Mesodermal cell (in vitro differentiated cells): ENCODE measurements around the gene PRKAR1B.
"Not testable (repeated sequence)": the region's sequence is repeated elsewhere in the genome, so short reads cannot be mapped to it uniquely, and the experiment has no call there.

ENCODE experiments used
- H3K27ac ChIP-seq: 2 replicates; pipeline ENCODE4 v1.7.0; 2013; ENCODE audit warnings: mild to moderate bottlenecking, low read depth, low read length, moderate library complexity; ENCODE audit not compliant: severe bottlenecking
- H3K36me3 ChIP-seq: 2 replicates; pipeline ENCODE4 v1.7.1; 2013; ENCODE audit warnings: mild to moderate bottlenecking, low read length, moderate library complexity; ENCODE audit not compliant: control insufficient read depth, insufficient read depth
- H3K4me1 ChIP-seq: one replicate; pipeline ENCODE4 v1.7.1; 2013; ENCODE audit warnings: mild to moderate bottlenecking, low read length; ENCODE audit not compliant: insufficient read depth, control insufficient read depth, poor library complexity, severe bottlenecking
- H3K4me3 ChIP-seq: 2 replicates; pipeline ENCODE4 v1.7.0; 2013; ENCODE audit warnings: low read length, control low read depth, mild to moderate bottlenecking; ENCODE audit not compliant: insufficient read depth, poor library complexity, severe bottlenecking; ENCODE audit errors: extremely low read depth
- H3K9me3 ChIP-seq: 2 replicates; pipeline ENCODE4 v1.7.1; 2013; ENCODE audit warnings: mild to moderate bottlenecking, low read length, moderate library complexity; ENCODE audit not compliant: control insufficient read depth
- WGBS, 2 experiments: methylation state at CpG; one replicate each; pipeline ENCODE4 v1.1.5; 2013; ENCODE audit warnings: missing lambda C conversion rate in 2 of 2; ENCODE audit not compliant: insufficient coverage in 2 of 2; 5-methylcytosine and 5-hydroxymethylcytosine counted together

Gene PRKAR1B

DNA sequence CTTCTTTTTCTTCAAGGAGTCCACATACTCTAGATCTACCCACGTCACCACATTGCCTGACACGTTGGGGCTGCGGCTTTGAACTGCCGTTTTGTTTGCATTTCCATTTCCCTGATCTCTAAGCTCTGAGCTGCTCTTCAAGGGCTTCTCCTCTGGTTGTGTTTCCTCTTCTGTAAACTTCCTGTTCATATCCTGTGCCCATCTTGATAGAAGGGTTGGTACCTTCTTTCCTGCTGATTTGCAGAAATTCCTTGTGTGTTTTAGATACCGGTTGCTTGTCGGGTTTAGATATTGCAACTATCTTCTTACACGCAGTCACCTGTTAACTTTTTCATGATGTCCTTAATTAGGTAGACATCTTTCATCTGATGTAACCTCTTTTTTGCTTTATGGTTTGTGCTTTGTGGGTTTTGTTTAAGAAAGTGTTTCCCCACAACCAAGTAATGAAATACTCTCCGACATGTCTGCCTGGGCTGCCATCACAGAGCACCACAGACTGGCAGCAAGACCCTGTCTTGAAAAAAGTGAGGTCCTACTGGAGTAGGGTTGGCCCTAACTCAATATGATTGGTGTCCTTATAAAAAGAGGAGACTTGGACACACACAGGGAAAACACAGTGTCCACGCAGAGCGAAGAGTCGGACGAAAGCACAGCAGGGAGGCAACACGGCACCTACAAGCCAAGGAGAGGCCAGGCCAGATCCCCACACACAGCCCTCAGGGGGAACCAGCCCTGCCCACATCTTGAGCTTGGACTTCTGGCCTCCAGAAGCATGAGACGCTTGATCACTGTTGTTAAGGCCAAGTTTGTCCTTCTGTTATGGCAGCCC, 108.3 kb downstream of the PRKAR1B start:
- Histone ChIP-seq H3K4me3 (no peak overlapping the region), H3K27ac (no peak overlapping the region), H3K9me3 (peaks cover 26% of the 10 kb centered on the region), H3K4me1 (peaks cover 8% of the 10 kb centered on the region), H3K36me3 (no peaks in the 10 kb centered on the region)
- 94 to 95% methylated on average over 9 to 12 of the region's 14 CpGs for WGBS, 2 experiments

DNA sequence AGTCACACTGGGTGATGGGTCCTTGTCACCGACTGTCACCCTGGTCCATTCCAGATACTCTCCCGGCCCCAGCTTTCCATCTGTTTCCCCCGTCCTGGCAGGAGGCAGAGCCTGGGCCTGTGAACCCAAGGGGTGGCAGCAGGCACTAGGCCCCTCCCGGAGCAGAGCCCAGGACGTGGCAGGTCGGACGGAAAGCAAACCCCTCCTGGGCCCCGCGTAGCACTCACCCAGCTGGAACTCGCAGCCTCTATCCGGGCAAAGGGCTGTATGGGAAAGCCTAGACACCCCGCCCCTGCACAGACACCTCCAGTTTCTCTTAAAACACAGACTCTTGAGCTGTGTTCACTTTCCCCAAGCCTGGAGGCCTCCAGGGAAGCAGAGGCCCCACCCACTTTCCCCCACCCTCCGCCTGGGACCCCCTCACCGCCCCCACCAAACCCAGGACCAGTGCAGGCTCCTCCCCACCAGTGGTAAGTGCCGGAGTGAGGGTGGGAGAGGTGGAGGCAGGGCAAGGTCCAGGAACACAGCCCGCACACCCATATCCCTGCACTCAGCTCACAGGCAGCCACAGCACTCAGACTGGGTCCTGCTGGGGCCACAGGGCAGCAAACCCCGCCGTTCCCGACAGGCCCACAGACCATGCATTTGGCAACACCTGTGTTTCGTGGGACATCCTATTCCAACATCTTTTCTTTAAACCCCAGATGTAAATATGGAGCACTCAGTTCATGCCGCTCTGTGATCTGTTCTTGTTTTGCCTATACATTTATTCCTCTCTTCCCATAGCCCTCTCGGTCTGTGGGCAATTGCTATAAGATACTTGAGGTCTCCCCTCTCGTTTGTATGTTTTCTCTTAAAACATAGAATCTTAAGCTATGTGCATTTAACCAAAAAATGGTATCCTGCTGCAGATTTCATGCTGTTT, 109.2 kb downstream of the PRKAR1B start:
- Histone ChIP-seq H3K9me3 (peaks cover 23% of the 10 kb centered on the region), H3K4me1 (peaks cover 8% of the 10 kb centered on the region), H3K27ac (no peak overlapping the region), H3K36me3 (no peaks in the 10 kb centered on the region), H3K4me3 (no peak overlapping the region)
- WGBS, 2 experiments = 92 to 95% methylated on average over 18 of the region's 23 CpGs

DNA sequence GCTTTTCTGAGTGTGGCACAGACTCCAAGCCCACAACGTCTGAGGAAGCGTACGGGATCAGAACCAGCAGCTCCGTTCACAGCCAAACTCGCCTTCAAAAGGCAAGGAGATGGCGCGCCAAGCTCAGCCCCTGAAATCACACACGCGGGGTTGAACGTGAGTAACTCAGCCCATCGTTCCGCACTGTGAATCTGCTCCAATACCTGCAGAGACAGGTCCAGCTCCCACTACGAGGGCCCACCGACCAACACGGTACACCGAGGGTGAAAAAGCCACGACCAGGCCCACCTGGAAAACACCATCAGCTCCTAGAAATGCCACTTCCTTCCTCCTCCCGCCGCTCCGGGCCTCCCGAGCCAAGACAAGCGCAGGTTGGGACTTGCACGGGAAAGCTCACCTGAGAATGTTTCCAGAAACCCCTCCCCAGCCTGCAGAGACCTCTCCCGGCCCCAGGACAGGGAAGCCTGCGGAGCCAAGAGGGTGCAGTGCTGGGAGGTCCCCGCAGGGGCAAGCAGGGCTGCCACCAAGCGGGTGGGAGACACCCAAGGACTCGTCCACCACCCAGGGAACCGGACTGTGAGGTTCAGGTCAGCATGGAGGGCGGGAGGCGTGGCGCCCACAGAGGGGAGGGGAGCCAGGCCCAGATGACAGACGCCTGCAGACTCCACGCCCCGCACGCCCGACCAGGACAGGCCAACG, 113.5 kb downstream of the PRKAR1B start:
- no peaks in the 10 kb centered on the region for H3K36me3 ChIP-seq
- WGBS, 2 experiments = 91 to 93% methylated on average over 26 to 37 of the region's 38 CpGs
- no peaks in the 10 kb centered on the region for H3K9me3 ChIP-seq

DNA sequence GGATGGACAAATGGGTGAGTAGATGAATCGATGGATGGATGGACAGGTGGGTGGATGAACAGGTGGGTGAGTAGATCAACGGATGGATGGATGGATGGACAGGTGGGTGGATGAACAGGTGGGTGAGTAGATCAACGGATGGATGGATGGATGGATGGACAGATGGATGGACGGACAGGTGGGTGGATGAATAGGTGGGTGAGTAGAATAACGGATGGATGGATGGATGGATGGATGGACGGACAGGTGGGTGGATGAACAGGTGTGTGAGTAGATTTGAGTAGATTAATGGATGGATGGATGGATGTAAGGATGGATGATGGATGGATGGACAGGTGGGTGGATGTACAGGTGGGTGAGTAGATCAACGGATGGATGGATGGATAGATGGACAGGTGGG, 115.2 kb downstream of the PRKAR1B start:
- H3K4me1 ChIP-seq = peaks cover 22% of the 10 kb centered on the region
- H3K9me3 ChIP-seq, H3K27ac ChIP-seq, H3K4me3 ChIP-seq, H3K36me3 ChIP-seq: not testable (repeated sequence)
- 95% methylated on average over 7 of the region's 7 CpGs for WGBS, 2 experiments

More for the DNA sequence above, 113.5 kb downstream of the PRKAR1B start:
- Histone ChIP-seq H3K27ac (no peak overlapping the region), H3K4me1 (peaks cover 17% of the 10 kb centered on the region), H3K4me3 (no peak overlapping the region)

DNA sequence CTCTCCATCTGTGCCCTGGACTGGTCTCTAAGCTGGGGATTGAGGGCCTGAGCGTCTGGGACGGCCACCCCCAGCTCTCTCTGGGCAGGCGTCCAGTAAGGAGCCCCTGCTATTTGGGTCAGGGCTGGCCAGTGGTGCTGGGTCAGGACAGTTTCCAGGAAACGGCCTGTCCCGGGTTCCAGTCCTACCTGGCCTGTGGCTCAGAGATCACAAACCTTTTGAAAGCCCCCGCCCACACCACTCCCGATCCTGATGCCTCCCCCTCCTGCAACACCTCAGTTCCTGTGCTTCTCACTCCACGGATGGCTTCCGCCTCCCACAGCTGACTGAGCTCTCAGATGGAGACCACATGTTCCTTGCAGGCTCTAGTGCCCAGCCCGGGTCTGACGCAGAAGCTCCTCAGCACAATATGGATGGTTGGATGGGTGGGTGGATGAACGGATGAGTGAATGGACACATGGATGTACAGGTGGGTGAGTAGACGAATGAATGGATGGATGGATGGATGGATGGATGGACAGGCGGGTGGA, 115.7 kb downstream of the PRKAR1B start:
- peaks cover 22% of the 10 kb centered on the region for H3K4me1 ChIP-seq
- peak overlapping the region; percentile 89 for H3K27ac ChIP-seq
- H3K4me3 ChIP-seq = no peak overlapping the region
- H3K36me3 ChIP-seq = no peaks in the 10 kb centered on the region
- H3K9me3 ChIP-seq = no peaks in the 10 kb centered on the region
- WGBS, 2 experiments = 88 to 91% methylated on average over 11 to 14 of the region's 14 CpGs

DNA sequence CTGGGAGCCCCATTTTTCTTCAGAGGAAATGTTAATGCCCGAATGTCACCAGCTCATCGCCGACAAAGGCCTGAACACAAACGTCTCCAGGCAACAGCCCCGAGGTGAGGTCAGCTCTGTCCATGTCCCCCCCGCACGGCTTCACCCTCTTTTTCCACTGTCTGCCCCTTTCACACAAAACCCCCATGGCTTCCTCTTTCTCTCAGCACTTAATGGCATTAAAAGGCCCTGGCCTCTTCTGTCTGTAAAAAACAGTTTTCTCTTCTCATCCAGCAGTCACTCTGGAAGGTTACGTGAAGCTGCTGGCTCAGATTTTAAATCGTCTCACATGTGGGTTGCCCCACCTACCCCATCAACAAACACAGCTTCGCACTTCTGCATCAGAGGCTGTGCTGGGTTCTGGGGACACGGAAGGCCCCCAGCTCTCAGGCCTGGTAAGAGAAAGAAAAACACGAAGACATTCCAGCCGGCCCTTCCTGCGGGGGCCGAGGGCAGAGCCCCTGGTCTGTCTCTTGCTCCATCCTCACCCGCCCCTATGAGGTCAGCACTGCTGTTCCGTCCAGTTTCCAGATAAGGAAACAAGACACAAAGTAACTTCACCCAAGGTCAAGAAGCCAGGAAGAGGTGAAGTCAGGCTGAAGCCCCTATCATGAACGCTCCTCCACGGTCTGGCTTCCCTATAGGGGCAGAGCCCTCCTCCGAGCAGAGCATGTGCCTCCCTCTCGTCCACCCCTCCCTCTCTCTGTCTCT, 116.4 kb downstream of the PRKAR1B start:
- WGBS, 2 experiments = 68 to 69% methylated on average over 17 to 21 of the region's 21 CpGs
- H3K36me3 ChIP-seq = no peaks in the 10 kb centered on the region
- peaks cover 26% of the 10 kb centered on the region for H3K4me1 ChIP-seq
- no peaks in the 10 kb centered on the region for H3K9me3 ChIP-seq
- no peak overlapping the region for H3K4me3 ChIP-seq
- peak overlapping the region; percentile 89 for H3K27ac ChIP-seq

DNA sequence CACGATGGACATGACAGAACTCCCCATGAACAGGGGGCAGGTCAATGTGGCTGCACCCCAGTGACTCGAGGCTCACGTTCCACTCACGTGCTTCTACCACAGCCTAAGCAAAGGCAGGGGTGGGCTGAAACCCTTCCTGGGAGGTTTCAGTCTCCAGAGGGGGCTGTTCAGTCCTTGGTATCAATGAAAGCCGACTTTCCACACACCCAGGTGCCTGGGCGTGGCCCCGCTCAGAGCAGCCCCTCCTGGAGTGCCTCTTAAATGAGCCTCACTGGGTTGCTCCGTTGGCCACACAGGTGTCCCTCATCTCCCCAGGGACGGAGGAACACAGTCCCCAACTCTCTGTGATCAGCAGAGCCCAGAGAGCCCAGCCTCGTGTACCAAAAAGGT, 116.9 kb downstream of the PRKAR1B start:
- peak overlapping the region; percentile 89 for H3K27ac ChIP-seq
- H3K4me3 ChIP-seq = no peak overlapping the region
- 82 to 92% methylated on average over 9 to 10 of the region's 10 CpGs for WGBS, 2 experiments
- peaks cover 31% of the 10 kb centered on the region for H3K4me1 ChIP-seq
- no peaks in the 10 kb centered on the region for H3K36me3 ChIP-seq
- H3K9me3 ChIP-seq = no peaks in the 10 kb centered on the region

DNA sequence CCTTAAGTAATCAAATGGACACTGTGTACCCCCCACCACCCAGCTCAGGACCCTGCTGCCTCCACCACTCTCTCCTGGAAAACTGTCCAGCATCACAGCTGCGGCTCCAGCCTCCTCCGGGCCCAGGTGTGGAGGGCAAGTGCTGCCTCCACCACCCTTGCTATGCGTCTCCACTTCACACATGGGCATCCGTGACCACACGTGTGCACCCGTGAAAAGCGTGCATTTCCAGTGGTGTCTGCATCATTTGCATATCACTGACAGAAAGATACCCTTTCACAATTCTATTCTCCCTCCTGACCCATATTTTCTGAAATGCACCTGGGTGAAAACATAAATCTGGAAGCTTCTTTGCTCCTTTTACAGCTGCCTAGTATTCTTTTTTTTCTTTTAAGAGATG, 117.7 kb downstream of the PRKAR1B start:
- no peak overlapping the region for H3K4me3 ChIP-seq
- H3K9me3 ChIP-seq = no peaks in the 10 kb centered on the region
- H3K36me3 ChIP-seq = no peaks in the 10 kb centered on the region
- H3K4me1 ChIP-seq = peaks cover 37% of the 10 kb centered on the region
- 95 to 97% methylated on average over 7 of the region's 7 CpGs for WGBS, 2 experiments
- H3K27ac ChIP-seq = no peak overlapping the region

- Histone ChIP-seq H3K36me3 (no peaks in the 10 kb centered on the region), H3K4me1 (peaks cover 41% of the 10 kb centered on the region)
- 87 to 97% methylated on average over 6 of the region's 8 CpGs for WGBS, 2 experiments
These were observed 118.1 kb downstream of the PRKAR1B start for GRCh38 chr7:608954-609353.

DNA sequence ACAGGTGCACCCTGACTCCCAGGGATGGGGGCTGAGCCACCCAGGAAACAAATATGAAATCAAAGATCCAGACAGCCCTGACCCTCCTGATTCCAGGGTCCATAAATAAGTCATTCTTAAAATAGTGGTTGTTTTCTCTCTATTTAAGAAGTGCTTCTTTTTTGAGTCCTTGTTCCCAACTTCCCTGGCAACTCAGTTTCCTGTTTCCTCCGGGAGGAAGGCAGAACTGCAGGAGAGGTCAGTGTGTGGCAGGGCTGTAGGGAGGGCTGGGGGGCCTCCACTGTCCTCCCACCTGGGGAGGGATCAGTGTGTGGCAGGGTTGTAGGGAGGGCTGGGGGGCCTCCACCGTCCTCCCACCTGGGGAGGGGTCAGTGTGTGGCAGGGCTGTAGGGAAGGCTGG, 118.7 kb downstream of the PRKAR1B start:
- Histone ChIP-seq H3K27ac (peak overlapping the region; percentile 45), H3K4me3 (no peak overlapping the region), H3K9me3 (no peaks in the 10 kb centered on the region), H3K4me1 (peaks cover 47% of the 10 kb centered on the region), H3K36me3 (no peaks in the 10 kb centered on the region)
- WGBS, 2 experiments = no CpG with 5 or more reads among the region's 2 CpGs

More at GRCh38 chr7:608954-609353, 118.1 kb downstream of the PRKAR1B start:
- no peak overlapping the region for H3K27ac ChIP-seq
- no peak overlapping the region for H3K4me3 ChIP-seq
- H3K9me3 ChIP-seq = no peaks in the 10 kb centered on the region
